C1 segment of cervical spinal cord (tissue), 14 donors: ENCODE data around the gene EMC8.

Experiments used
- DNase-seq, 14 donors: peaks; one replicate each; lab custom pipeline; 2025; lab: John Stamatoyannopoulos, UW

The EMC8 gene

GRCh38 chr16:85755929-85756768, 43.2 kb downstream of the EMC8 start:
- DNase-seq, result no peak

- DNase-seq, result peak in 1 of 14 donors; percentile 9
Measured at GRCh38 chr16:85754413-85754812, 44.9 kb downstream of the EMC8 start.

- no peak for DNase-seq
Measured at GRCh38 chr16:85753976-85754375, 45.4 kb downstream of the EMC8 start.

GRCh38 chr16:85753559-85753958, 45.8 kb downstream of the EMC8 start:
- no peak for DNase-seq

GRCh38 chr16:85752511-85753420, 46.6 kb downstream of the EMC8 start:
- no peak for DNase-seq

- no peak for DNase-seq
Measured at GRCh38 chr16:85751698-85752501, 47.4 kb downstream of the EMC8 start.

- DNase-seq, result no peak
Measured at GRCh38 chr16:85750827-85751697, 48.3 kb downstream of the EMC8 start, which contains the start of gene C16orf74. C16orf74 (minus strand) TSS chr16:85751096; CDS start chr16:85735217, 15,879 bp downstream.

GRCh38 chr16:85750146-85750826, 49.1 kb downstream of the EMC8 start:
- no peak for DNase-seq

- DNase-seq, result no peak
Measured at GRCh38 chr16:85749771-85750145, 49.6 kb downstream of the EMC8 start.

GRCh38 chr16:85746460-85747215, 52.7 kb downstream of the EMC8 start:
- no peak for DNase-seq

GRCh38 chr16:85738923-85739715, 60.2 kb downstream of the EMC8 start:
- DNase-seq, result no peak

GRCh38 chr16:85736921-85737320, 62.4 kb downstream of the EMC8 start:
- DNase-seq, result no peak

- no peak for DNase-seq
Measured at GRCh38 chr16:85735946-85736345, 63.4 kb downstream of the EMC8 start.

GRCh38 chr16:85735225-85735635, 64.1 kb downstream of the EMC8 start:
- DNase-seq, result no peak

GRCh38 chr16:85734311-85735017, 64.9 kb downstream of the EMC8 start:
- no peak for DNase-seq

- DNase-seq, result no peak
Measured at GRCh38 chr16:85733839-85734170, 65.5 kb downstream of the EMC8 start.

- no peak for DNase-seq
Measured at GRCh38 chr16:85733155-85733838, 66.0 kb downstream of the EMC8 start.
